Prostate gland (tissue), 2 donors: ENCODE measurements around the gene SERPINB1.

Experiments
- POLR2AphosphoS5 ChIP-seq: sonication (generic); formaldehyde crosslinking; IDR thresholded peaks from one replicate; pipeline ENCODE4 v1.6.1; 2017; ENCODE audit warnings: antibody characterized with exemption
- TF ChIP-seq, protein P1 (sequence below), 4 experiments: fragments of 200-600 bp in 2 of 4; fragments of 450-650 bp in 2 of 4; sonication (generic) in 2 of 4; IDR thresholded peaks; 1 replicate in 3 of 4; 2 replicates in 1 of 4; pipeline ENCODE4 v1.5.1; 2016 to 2019; ENCODE audit warnings: antibody characterized with exemption in 4 of 4, mild to moderate bottlenecking in 2 of 4, moderate library complexity in 2 of 4

DNA sequence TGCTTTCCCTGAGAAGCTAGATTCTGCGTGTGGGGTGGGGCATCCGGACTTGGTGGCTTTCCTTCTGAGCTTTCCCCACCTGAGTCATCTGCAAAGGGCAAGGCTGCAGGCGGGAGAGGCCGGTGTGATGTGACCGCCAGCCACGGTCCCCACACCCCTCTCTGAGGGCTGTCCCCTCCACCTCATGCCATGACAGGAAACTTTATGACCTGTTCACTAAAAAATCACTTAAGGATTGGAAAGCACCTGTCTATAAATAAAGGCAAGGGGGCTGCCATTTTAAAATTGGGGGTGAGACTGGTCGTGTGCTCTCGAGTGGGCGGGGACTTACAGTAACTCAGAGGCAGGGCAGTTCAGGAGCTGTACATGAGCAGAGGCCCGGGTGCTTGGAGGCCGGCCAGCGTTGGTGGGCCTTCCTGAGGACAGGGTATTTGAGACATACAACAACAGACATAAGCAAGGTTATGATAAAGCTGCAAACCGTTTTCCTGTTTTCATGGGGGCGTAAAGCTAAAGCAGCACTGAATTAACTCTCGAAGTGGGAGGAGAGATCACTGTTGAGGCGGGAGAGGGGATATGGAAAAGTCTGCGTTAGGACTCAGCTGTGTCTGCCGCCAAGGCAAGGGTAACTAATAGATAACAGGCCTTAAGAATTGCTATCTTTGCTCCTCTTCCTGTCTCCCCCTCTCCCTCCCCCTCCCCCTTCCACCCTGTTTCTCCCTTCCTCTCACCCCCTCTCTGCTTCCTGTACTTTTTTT lies 16.1 kb upstream of the SERPINB1 start:
- TF ChIP-seq, protein P1, sequence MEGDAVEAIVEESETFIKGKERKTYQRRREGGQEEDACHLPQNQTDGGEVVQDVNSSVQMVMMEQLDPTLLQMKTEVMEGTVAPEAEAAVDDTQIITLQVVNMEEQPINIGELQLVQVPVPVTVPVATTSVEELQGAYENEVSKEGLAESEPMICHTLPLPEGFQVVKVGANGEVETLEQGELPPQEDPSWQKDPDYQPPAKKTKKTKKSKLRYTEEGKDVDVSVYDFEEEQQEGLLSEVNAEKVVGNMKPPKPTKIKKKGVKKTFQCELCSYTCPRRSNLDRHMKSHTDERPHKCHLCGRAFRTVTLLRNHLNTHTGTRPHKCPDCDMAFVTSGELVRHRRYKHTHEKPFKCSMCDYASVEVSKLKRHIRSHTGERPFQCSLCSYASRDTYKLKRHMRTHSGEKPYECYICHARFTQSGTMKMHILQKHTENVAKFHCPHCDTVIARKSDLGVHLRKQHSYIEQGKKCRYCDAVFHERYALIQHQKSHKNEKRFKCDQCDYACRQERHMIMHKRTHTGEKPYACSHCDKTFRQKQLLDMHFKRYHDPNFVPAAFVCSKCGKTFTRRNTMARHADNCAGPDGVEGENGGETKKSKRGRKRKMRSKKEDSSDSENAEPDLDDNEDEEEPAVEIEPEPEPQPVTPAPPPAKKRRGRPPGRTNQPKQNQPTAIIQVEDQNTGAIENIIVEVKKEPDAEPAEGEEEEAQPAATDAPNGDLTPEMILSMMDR (IDR thresholded peaks at IDR 0.05) = no peak
- no peak for TF ChIP-seq POLR2AphosphoS5
